SHP77 (cell line): ENCODE results near the gene RAB3B.

ENCODE experiments used
- DNase-seq, 2 experiments: peaks; one replicate each; lab custom pipeline; 2025; lab: John Stamatoyannopoulos, UW

The RAB3B gene

GRCh38 chr1:51956528-51957509, 33.7 kb downstream of the RAB3B start:
- peak in 1 of 2 experiments; percentile 2 for DNase-seq

GRCh38 chr1:51955797-51956527, 34.5 kb downstream of the RAB3B start:
- peak; percentile 86 to 92 for DNase-seq

GRCh38 chr1:51954783-51955182, 35.7 kb downstream of the RAB3B start:
- no peak for DNase-seq

- DNase-seq, result no peak
These were observed 37.4 kb downstream of the RAB3B start for GRCh38 chr1:51953079-51953478.

- DNase-seq, result no peak
These were observed 37.9 kb downstream of the RAB3B start for GRCh38 chr1:51952638-51953037.

GRCh38 chr1:51950701-51951100, 39.8 kb downstream of the RAB3B start:
- no peak for DNase-seq

- no peak for DNase-seq
These were observed 41.3 kb downstream of the RAB3B start for GRCh38 chr1:51949014-51949702.

GRCh38 chr1:51948491-51948915, 42.0 kb downstream of the RAB3B start:
- no peak for DNase-seq

GRCh38 chr1:51946300-51946699, 44.2 kb downstream of the RAB3B start:
- DNase-seq, result no peak

GRCh38 chr1:51945591-51945990, 44.9 kb downstream of the RAB3B start:
- DNase-seq, result no peak

GRCh38 chr1:51942281-51942680, 48.2 kb downstream of the RAB3B start:
- DNase-seq, result no peak

- DNase-seq, result no peak
These were observed 49.0 kb downstream of the RAB3B start for GRCh38 chr1:51941528-51941927.

GRCh38 chr1:51937112-51937511, 53.4 kb downstream of the RAB3B start:
- no peak for DNase-seq

GRCh38 chr1:51936531-51936930, 54.0 kb downstream of the RAB3B start:
- no peak for DNase-seq

GRCh38 chr1:51933344-51933743, 57.2 kb downstream of the RAB3B start:
- DNase-seq, result no peak

GRCh38 chr1:51930329-51930728, 60.2 kb downstream of the RAB3B start:
- DNase-seq, result no peak

- no peak for DNase-seq
These were observed 61.6 kb downstream of the RAB3B start for GRCh38 chr1:51928896-51929295.

GRCh38 chr1:51927029-51927428, 63.5 kb downstream of the RAB3B start:
- DNase-seq, result no peak

- no peak for DNase-seq
These were observed 64.2 kb downstream of the RAB3B start for GRCh38 chr1:51926171-51926812.

GRCh38 chr1:51924455-51924854, 66.0 kb downstream of the RAB3B start:
- DNase-seq, result no peak

GRCh38 chr1:51922040-51922439, 68.5 kb downstream of the RAB3B start:
- no peak for DNase-seq

GRCh38 chr1:51920130-51920529, 70.4 kb downstream of the RAB3B start:
- no peak for DNase-seq
